Esophagus squamous epithelium (tissue), 5 donors: ENCODE results near the gene CUEDC2. TPM values are rescaled to one million over a fixed set of nuclear protein-coding genes. Genes with fewer than 3 reads are reported as not detected.
A peak's percentile ranks its signal among the peaks of the same experiment; 100 is the strongest.

Experiments used
- DNase-seq: peaks from one replicate; lab custom pipeline; 2025; lab: John Stamatoyannopoulos, UW
- H3K27ac ChIP-seq, 4 donors: fragments of 200-600 bp; sonication (generic); one replicate each; pipeline ENCODE4 v1.5.1; 2016 to 2019; ENCODE audit warnings: mild to moderate bottlenecking in 1 of 4
- H3K27me3 ChIP-seq, 4 donors: fragments of 200-600 bp; sonication (generic); 1 replicate in 3 of 4; 2 replicates in 1 of 4; pipeline versions ENCODE4 v1.5.1 to v1.6.0; 2017 to 2021; ENCODE audit warnings: antibody characterized with exemption in 1 of 4
- H3K36me3 ChIP-seq, 3 donors: fragments of 200-600 bp; sonication (generic); one replicate each; pipeline ENCODE4 v1.5.1; 2016 to 2019
- H3K4me1 ChIP-seq, 3 donors: fragments of 200-600 bp; sonication (generic); one replicate each; pipeline ENCODE4 v1.5.1; 2017 to 2019
- H3K4me3 ChIP-seq, 4 donors: fragments of 200-600 bp; sonication (generic); 1 replicate in 3 of 4; 2 replicates in 1 of 4; pipeline ENCODE4 v1.5.1; 2016 to 2019; ENCODE audit warnings: mild to moderate bottlenecking in 2 of 4, moderate library complexity in 1 of 4
- H3K9me3 ChIP-seq, 3 donors: fragments of 200-600 bp; sonication (generic); one replicate each; pipeline ENCODE4 v1.5.1; 2016 to 2019
- CTCF ChIP-seq, 6 experiments: fragments of 450-650 bp in 4 of 6; fragments of 200-600 bp in 2 of 6; sonication (generic) in 2 of 6; IDR thresholded peaks; one replicate each; pipeline ENCODE4 v1.5.1; 2016 to 2019; ENCODE audit warnings: antibody characterized with exemption in 6 of 6, mild to moderate bottlenecking in 4 of 6, moderate library complexity in 4 of 6
- POLR2A ChIP-seq, 4 donors: fragments of 450-650 bp; IDR thresholded peaks; one replicate each; pipeline ENCODE4 v1.6.1; 2017; ENCODE audit warnings: antibody characterized with exemption in 4 of 4, mild to moderate bottlenecking in 4 of 4, moderate library complexity in 3 of 4
- WGBS, 2 donors: methylation state at CpG; one replicate each; pipeline ENCODE4 v1.1.5; 2018; 5-methylcytosine and 5-hydroxymethylcytosine counted together
- intact Hi-C: fragments of 100-400 bp; cut with DNase I; formaldehyde crosslinking; loops from one replicate; pipeline ENCODE4 v1.15.0; 2022
- total RNA-seq, 4 donors: library from RNA; depleted of rRNA; stranded (reverse); fragments of >200 nt; gene quantifications; one replicate each; pipeline ENCODE4 v1.1.0, GENCODE V29; 2016
- donor health status: DM: yes; HTN: yes; CAD: no.

Gene CUEDC2
- total RNA-seq, 4 donors from 2014 or later, result 16.6 to 37.6 (median 27.0) TPM

DNA sequence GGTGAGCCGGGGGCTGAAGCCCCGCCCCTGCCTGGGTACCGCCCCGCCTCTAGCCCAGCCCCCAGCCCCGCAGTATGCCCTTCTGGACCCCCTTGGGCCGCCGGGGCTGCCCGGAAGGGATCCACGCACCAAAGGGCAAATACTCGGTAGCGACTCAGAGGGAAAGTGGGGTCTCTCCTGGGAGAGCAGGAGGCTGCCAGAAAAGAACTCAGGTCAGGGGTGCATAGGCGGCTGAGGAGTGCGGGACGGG is 10.9 kb downstream of the CUEDC2 start:
- H3K9me3 ChIP-seq, result no peaks in the 10 kb centered on the region
- peaks cover 29 to 50% (median 32%) of the 10 kb centered on the region in 3 donors for H3K4me1 ChIP-seq
- H3K36me3 ChIP-seq, result peaks cover 5 to 24% (median 9%) of the 10 kb centered on the region in 3 donors
- intact Hi-C loops, result no loop called here
- peak overlapping the region; percentile 66 to 97 (median 92) for H3K4me3 ChIP-seq
- TF ChIP-seq CTCF (IDR thresholded peaks at IDR 0.05), result no peak
- no peak for TF ChIP-seq POLR2A (IDR thresholded peaks at IDR 0.05)
- WGBS, 2 donors, result no CpG with 5 or more reads among the region's 14 CpGs
- no peak for DNase-seq
- H3K27me3 ChIP-seq, result peaks cover 0 to 30% (median 0%) of the 10 kb centered on the region in 4 donors
- peak overlapping the region; percentile 87 to 96 (median 95) for H3K27ac ChIP-seq

DNA sequence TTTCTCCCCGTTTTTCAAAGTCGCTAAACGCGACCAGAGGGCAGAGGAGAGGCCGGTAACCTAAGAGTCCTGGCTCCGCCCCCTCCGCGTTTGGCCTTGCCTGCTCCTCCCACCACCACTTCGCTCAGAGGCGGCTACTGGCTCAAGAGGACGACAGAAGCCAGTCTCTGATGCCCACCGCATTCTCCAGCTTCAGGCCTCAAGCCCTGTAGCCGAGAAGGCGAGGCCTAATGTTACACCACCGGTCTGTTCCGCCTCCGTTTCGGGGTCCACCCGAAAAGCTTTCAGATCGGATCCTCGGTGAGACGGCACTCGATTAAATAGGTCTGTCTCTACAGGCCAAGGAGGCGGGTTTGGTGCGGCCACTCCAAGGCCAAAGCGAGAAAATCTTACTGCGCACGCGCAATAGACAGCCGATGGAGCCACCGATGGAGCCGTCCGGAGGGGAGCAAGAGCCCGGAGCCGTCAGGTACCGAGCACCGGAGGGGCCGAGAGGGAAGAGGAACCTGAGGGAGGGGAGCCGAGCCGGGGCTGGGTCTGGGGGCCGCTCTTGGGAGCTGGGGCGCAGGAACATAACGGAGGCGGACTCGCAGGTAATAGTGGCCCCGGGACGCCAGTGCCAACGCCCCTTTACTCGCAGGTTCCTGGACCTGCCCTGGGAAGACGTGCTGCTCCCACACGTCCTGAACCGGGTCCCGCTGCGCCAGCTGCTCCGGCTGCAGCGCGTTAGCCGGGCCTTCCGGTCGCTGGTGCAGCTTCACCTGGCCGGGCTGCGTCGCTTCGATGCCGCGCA is 11.5 kb downstream of the CUEDC2 start, which contains the start of gene FBXL15:
TSS of gene FBXL15 (plus strand) at position 123 of the 793 bp plus-strand sequence. CDS start at position 417, 294 bp downstream.
- Histone ChIP-seq H3K4me1 (peaks cover 29 to 50% (median 32%) of the 10 kb centered on the region in 3 donors), H3K27ac (peak within 1 kb of the TSS; percentile 87 to 96 (median 95)), H3K9me3 (no peaks in the 10 kb centered on the region), H3K4me3 (peak within 1 kb of the TSS; percentile 66 to 97 (median 92)), H3K36me3 (peaks cover 5 to 24% (median 9%) of the 10 kb centered on the region in 3 donors), H3K27me3 (peaks cover 0 to 36% (median 0%) of the 10 kb centered on the region in 4 donors)
- intact Hi-C loops, result no loop called here
- 0 to 3% methylated on average over 8 to 18 of the region's 66 CpGs for WGBS, 2 donors
- TF ChIP-seq POLR2A (IDR thresholded peaks at IDR 0.05) (peak in 2 of 4 donors; percentile 31 to 39), CTCF (IDR thresholded peaks at IDR 0.05) (peak in 1 of 6 experiments; percentile 33)
- peak; percentile 78 for DNase-seq

DNA sequence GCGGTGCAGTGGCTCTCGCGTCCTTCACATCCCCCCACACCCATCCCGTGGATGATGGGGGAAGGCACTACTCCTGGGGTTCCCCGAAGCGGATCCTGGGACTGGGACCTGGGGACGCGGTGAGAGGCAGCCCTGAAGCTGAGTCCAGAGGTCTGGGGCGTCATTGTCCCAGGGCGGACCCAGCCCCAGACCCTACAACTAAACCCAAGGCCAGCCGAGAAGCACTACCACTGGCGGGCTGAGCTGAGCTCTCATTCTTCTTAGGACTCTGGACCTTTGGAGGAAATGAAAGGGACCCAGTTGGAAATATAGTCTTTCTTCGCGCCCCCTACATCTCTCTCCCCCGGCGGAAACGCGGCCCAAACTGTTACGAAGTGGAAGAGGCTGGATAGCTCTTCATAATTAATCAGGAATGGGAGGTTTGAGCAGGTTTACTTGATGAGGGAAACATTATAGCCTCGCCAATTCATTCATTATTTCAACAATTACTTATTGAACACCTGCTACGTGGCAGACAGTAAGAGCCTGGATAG is 12.1 kb downstream of the CUEDC2 start:
- TF ChIP-seq CTCF (IDR thresholded peaks at IDR 0.05) (no peak), POLR2A (IDR thresholded peaks at IDR 0.05) (no peak)
- H3K36me3 ChIP-seq, result peaks cover 5 to 24% (median 9%) of the 10 kb centered on the region in 3 donors
- DNase-seq, result no peak
- peaks cover 29 to 50% (median 32%) of the 10 kb centered on the region in 3 donors for H3K4me1 ChIP-seq
- H3K4me3 ChIP-seq, result peak overlapping the region; percentile 66 to 97 (median 92)
- H3K27me3 ChIP-seq, result peaks cover 0 to 42% (median 2%) of the 10 kb centered on the region in 4 donors
- WGBS, 2 donors, result 0 to 2% methylated on average over 9 to 14 of the region's 21 CpGs
- intact Hi-C loops, result no loop called here
- H3K27ac ChIP-seq, result peak overlapping the region; percentile 87 to 96 (median 95)
- H3K9me3 ChIP-seq, result no peaks in the 10 kb centered on the region

DNA sequence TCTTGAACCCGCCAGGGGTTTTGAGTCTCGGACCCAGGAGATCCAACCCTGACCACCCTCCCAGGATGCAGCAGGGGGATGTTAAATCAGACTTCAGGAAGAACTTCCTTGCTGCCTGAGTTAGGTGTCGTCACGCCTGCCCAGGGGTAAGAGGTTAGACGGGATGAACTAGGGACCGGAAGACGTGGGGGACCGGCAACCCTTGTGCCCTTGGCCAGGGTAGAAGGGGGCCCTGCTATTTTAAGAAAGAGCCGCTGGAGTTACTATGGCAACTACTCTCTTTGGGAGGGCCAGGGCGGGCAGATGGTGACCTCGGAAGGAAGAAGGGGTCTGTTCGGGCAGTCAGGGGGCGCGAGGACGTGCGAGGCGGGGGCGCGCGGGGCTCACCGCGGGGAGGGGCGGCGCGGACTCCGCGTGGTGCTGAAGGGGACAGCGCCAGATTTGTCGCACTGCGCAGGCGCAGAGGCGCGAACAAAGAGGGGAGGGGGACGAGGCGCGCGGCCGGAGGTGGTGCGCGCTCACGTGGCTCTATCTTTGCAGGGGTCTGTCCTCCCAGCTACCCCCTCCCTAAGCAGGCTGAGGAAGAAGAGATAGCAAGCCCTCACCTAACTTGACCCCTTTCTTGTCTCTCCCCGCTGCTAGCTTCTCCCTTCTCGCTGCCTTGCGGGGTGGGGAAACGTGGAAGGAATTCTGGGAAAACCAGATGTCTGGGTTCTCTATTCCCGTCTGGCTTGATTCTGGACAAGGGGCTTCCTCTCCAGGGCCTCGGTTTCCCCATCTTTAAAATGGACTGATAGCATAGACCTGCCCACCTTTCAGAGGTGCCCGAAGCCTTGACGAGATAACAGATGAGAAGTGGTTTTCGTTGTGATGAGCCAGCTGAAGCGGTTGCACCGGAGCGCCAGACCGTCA is 12.8 kb downstream of the CUEDC2 start:
- DNase-seq, result no peak
- H3K27ac ChIP-seq, result peak overlapping the region in 3 of 4 donors; percentile 95 to 96 (median 95)
- intact Hi-C loops, result no loop called here
- WGBS, 2 donors, result 0 to 3% methylated on average over 15 to 31 of the region's 54 CpGs
- no peak for TF ChIP-seq CTCF (IDR thresholded peaks at IDR 0.05)
- TF ChIP-seq POLR2A (IDR thresholded peaks at IDR 0.05), result no peak
- H3K4me3 ChIP-seq, result peak overlapping the region; percentile 66 to 97 (median 92)
- H3K4me1 ChIP-seq, result peaks cover 29 to 50% (median 32%) of the 10 kb centered on the region in 3 donors
- H3K27me3 ChIP-seq, result peaks cover 0 to 49% (median 2%) of the 10 kb centered on the region in 4 donors
- no peaks in the 10 kb centered on the region for H3K9me3 ChIP-seq
- H3K36me3 ChIP-seq, result peaks cover 5 to 17% (median 7%) of the 10 kb centered on the region in 3 donors
